ENCODE measurements around the gene PSME1. TPM values are rescaled to one million over a fixed set of nuclear protein-coding genes. Genes with fewer than 3 reads are reported as not detected.
A peak's percentile ranks its signal among the peaks of the same experiment; 100 is the strongest.

PSME1 gene
- total and polyA plus RNA-seq, 10 of the 15 experiments (the other 5 are each of a cell fraction or from before 2014, with no cell fraction given) = 250 to 1,378 (median 412) TPM

DNA sequence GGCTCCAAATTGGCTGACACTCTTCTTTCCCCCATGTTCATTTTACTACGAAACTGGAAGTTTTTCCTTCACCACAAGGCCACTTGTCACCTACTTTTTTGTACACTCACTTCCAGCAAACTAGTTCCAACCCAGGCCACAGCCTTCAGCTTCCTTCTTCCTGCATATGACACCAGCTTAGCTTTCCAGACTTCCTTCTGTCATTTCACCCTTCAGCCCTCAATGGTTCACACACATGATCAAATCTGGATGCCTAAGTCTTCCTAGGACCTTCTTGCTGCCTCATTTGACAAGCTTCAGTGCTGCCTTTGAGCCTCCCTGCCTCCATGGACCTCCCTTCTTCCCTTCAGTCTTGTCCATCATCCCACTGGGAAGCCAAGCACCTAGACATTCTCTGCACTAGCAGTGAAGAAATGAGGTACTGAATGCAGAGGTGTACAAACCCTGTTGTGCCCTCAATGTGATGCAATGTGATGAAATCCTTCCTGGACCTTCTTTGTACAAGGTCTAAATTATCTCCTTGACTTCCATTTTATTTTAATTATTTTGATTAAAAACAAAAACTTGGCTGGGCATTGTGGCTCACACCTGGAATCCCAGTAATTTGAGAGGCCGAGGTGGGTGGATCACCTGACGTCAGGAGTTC, 31.6 kb downstream of the PSME1 start:
- ChIA-PET CTCF (no interaction called here), POLR2A (interaction anchor here (1.1 kb wide), 1 partner anchor 28 kb away, joined by 3 read pairs; the partner anchor contains the start of gene TM9SF1)

More for the DNA sequence above, 31.6 kb downstream of the PSME1 start:
- no TSS peak for BruUV-seq (replicated peaks)
- Histone ChIP-seq H3K9ac (ENCODE audit: control insufficient read depth, insufficient read depth, low read length) (no peak overlapping the region), H3K79me2 (ENCODE audit: control insufficient read depth, insufficient read depth, low read length) (peaks cover 31% of the 10 kb centered on the region), H3K4me3 (no peak overlapping the region), H3K27me3 (replicated peaks in 1 of 2; ENCODE audit: control insufficient read depth in 2 of 2, insufficient read depth in 2 of 2, low read length in 1 of 2) (no peaks in the 10 kb centered on the region), H3K27ac (ENCODE audit: control insufficient read depth, insufficient read depth) (no peak overlapping the region), H2AFZ (ENCODE audit: control insufficient read depth, low read depth, low read length) (no peak overlapping the region), H3K9me3 (replicated peaks; ENCODE audit: control insufficient read depth, insufficient read depth, low read length) (no peaks in the 10 kb centered on the region), H3K4me2 (ENCODE audit: control insufficient read depth, insufficient read depth) (no peak overlapping the region), H3K36me3 (ENCODE audit: control insufficient read depth in 2 of 2, insufficient read depth in 2 of 2, low read length in 1 of 2) (peaks cover 30 to 49% of the 10 kb centered on the region in 2 experiments), H3K4me1 (ENCODE audit: control insufficient read depth, insufficient read depth, low read length) (peaks cover 28% of the 10 kb centered on the region), H4K20me1 (ENCODE audit: control insufficient read depth, insufficient read depth) (no peaks in the 10 kb centered on the region)
- intact Hi-C loops (cut with micrococcal nuclease; ENCODE audit: unreplicated experiment) (no loop called here), in situ Hi-C loops (cut with MboI) (no loop called here)
- DNase-seq (ENCODE audit: low read depth, low spot score) (no peak), ATAC-seq (no peak), FAIRE-seq (no peak)
- 98% methylated on average over 3 of the region's 3 CpGs for WGBS (ENCODE audit: insufficient coverage, insufficient replicate concordance, low lambda C conversion rate, missing lambda C conversion rate)
- TF ChIP-seq LARP7 (IDR thresholded peaks at IDR 0.05) = no peak
- TF ChIP-seq POLR2A (IDR thresholded peaks at IDR 0.05; ENCODE audit: low read depth, low read length) = peak; percentile 76
- TF ChIP-seq IRF4 (IDR thresholded peaks at IDR 0.05; ENCODE audit: low read depth, low read length) = no peak
- TF ChIP-seq ZNF217 (IDR thresholded peaks at IDR 0.05) = no peak
- TF ChIP-seq RCOR1 (conservative IDR thresholded peaks at IDR 0.05; ENCODE audit: low read depth, low read length) = no peak
- no peak for TF ChIP-seq HDGF (IDR thresholded peaks at IDR 0.05)
- TF ChIP-seq, protein P1, sequence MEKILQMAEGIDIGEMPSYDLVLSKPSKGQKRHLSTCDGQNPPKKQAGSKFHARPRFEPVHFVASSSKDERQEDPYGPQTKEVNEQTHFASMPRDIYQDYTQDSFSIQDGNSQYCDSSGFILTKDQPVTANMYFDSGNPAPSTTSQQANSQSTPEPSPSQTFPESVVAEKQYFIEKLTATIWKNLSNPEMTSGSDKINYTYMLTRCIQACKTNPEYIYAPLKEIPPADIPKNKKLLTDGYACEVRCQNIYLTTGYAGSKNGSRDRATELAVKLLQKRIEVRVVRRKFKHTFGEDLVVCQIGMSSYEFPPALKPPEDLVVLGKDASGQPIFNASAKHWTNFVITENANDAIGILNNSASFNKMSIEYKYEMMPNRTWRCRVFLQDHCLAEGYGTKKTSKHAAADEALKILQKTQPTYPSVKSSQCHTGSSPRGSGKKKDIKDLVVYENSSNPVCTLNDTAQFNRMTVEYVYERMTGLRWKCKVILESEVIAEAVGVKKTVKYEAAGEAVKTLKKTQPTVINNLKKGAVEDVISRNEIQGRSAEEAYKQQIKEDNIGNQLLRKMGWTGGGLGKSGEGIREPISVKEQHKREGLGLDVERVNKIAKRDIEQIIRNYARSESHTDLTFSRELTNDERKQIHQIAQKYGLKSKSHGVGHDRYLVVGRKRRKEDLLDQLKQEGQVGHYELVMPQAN (conservative IDR thresholded peaks at IDR 0.05) = no peak
- TF ChIP-seq POLR2AphosphoS5 (IDR thresholded peaks at IDR 0.05; ENCODE audit: low read length) = peak; percentile 77
- TF ChIP-seq, protein P2, sequence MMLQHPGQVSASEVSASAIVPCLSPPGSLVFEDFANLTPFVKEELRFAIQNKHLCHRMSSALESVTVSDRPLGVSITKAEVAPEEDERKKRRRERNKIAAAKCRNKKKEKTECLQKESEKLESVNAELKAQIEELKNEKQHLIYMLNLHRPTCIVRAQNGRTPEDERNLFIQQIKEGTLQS (IDR thresholded peaks at IDR 0.05; ENCODE audit: borderline replicate concordance, extremely low read depth, low read depth, low read length) = no peak
- peak; percentile 80 for TF ChIP-seq SMAD5 (IDR thresholded peaks at IDR 0.05; ENCODE audit: low read depth)
- ChIA-PET RAD21 (ENCODE audit: unreplicated experiment) (no interaction called here), SMC1A (ENCODE audit: uncharacterized antibody, unreplicated experiment) (no interaction called here)
